Hypothalamus (tissue), 51 donors: ENCODE measurements around the gene PDAP1.
"Not testable (repeated sequence)": the region's sequence is repeated elsewhere in the genome, so short reads cannot be mapped to it uniquely, and the experiment has no call there.

ENCODE experiments used
- DNase-seq, 51 donors: peaks; one replicate each; lab custom pipeline; 2025; lab: John Stamatoyannopoulos, UW

PDAP1 gene

DNA sequence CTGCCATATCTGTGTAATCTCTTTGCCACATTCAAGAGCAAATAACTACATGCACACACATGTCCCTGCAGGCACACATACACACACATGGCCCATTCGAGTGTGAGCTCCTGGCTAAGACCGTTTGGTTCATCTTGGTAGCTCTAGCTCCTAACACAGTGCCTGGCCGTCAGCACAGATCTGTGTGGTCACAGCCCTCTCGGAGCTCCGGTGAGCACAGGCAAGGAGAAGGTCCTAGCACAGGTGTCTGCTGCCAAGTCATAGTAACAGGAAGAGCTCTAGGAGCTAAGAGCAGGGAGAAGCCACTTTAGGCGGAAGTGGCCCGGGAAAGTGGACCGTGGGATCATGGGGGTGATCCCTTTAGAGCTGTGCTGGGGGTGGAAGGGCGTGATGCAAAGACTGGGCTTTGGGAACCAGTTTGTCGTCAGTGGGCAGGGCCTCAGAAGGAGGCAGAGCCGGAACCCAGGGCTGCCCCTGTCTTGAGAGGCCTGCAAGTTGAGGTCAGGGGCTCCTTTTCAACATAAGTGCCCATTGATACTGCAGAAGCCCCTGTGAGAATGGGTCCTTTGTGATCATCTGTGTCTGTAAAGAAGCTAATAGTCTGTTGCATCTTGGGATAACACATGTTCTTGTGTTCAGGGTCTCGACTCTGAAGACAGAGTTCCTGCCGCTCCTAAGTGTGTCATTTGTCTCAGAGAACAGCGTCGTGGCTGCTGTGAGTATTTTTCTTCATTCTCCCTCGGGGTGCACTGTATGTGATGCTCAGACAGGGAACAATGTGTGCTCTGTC lies 50.5 kb downstream of the PDAP1 start:
- peak in 6 of 51 donors; percentile 2 to 61 (median 30) for DNase-seq

DNA sequence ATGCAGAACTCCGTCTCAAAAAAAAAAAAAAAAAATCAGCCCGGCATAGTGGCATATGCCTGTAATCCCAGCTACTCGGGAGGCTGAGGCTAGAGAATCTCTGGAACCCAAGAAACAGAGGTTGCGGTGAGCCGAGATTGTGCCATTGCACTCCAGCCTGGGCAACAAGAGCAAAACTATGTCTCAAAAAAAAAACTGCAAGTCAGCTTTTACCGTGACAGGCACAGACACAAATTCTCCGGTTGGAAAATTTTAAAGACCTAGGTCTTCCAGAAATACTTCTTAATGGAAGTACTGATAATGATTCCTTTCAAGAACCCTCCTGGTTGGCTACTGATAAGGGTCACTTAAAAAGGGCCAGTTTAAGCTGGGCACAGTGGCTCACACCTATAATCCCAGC lies 53.3 kb downstream of the PDAP1 start:
- DNase-seq, result no peak

DNA sequence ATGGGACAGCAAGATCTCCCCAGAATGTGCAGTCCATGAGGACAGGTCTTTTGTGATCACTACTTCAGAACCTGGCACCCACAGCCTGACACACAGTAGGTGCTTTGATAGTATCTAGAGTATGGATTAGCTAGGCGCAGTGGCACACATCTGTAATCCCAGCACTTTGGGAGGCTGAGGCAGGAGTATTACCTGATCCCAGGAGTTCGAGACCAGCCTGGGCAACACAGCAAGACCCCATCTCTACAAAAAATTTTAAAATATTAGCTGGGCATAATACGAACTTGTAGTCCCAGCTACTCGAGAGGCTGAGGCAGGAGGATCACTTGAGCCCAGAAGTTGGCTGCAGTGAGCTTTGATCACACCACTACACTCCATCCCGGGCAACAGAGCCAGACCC lies 56.1 kb downstream of the PDAP1 start:
- no peak for DNase-seq

DNA sequence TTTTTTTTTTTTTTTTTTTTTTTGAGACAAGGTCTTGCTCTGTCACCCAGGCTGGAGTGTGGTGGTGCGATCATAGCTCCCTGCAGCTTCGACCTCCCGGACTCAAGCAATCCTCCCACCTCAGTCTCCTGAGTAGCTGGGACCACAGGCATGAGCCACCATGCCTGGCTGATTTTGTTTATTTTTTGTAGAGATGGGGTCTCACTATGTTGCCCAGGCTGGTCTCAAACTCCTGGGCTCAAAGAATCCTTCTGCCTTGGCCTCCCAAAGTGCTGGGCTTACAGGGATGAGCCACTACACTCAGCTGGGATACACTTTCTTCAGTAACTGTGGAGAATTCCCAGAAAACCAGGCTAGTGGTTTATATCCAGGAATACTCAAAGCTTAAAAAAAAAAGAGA lies 57.8 kb downstream of the PDAP1 start:
- not testable (repeated sequence) for DNase-seq
